LHCN-M2 (cell line): ENCODE results near the gene CCDC148. TPM values are rescaled to one million over a fixed set of nuclear protein-coding genes. Genes with fewer than 3 reads are reported as not detected.
"Not testable (repeated sequence)": the region's sequence is repeated elsewhere in the genome, so short reads cannot be mapped to it uniquely, and the experiment has no call there.

Experiments
- DNase-seq: peaks from one replicate; pipeline ENCODE4 v3.0.0-alpha.2; 2012; ENCODE audit warnings: low read depth
- total RNA-seq: library from RNA; depleted of rRNA; stranded (reverse); fragments of >200 nt; gene quantifications from 2 replicates; pipeline ENCODE4 v1.2.3, GENCODE V29; 2014

The CCDC148 gene
- total RNA-seq, 1 experiment from 2014 or later, result 0.29 TPM

DNA sequence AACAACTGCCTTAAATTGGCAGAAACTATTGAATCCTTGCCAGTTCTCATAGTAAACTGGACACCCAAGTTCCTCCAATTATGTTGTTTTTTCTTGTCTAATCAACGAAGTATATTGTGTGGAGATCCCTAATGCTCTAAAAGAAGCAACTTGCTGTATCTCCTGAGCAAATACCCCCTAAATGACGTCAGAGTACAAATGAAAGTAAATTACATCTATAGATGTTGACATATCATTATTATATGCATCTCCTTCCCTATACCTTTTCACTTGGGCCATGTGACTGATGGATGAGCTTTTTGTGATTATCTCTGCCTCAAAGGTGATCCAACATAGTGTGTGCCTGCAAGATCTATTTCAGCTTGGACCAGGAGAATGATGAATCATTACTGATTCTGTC, 159.4 kb downstream of the CCDC148 start:
- DNase-seq, result no peak

DNA sequence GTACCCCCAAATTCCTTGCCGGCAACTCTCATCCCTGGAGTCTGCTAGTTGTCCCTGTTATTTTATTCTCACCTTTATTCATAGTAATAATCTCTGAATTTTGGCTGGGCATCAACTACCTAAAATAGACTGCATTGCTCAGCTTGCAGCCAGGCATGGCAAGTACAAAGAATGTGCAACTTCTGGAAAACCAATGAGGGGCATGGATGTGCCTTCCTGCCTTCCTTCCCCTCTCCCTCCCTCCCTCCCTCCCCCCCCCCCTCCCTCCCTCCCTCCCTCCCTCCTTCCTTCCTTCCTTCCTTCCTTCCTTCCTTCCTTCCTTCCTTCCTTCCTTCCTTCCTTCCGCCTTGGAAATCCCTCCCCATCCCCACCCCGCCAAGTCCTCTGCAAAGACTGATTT, 162.8 kb downstream of the CCDC148 start:
- no peak for DNase-seq

DNA sequence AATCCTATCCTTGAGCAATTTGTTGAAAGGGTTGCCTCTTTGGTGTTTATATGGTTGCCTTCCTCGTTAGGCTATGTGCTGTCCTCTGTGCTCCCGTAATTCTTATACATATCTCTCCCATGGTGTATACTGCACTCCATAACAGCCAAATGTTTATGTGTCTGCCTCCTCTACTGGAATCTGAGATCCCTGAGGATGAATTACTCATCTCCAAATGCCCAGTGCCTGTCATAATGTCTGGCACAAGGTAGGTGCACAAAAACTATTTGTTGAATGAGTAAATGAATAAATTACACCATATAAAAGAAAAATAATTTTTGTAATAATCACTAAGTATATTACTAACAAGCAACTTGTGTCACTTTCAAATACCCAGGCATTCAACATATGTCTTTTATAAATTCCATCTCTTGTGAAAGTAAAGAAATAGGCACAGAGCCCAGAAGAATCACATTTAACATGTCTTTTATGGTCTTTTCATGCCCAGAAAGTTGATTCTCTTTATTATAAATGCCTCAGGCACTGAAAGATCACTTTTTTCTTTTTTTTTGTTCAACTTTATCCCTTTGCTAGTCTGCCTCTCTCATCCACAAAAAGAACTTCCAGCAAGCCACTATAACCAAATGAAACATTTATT, 164.9 kb downstream of the CCDC148 start:
- peak; percentile 4 for DNase-seq

DNA sequence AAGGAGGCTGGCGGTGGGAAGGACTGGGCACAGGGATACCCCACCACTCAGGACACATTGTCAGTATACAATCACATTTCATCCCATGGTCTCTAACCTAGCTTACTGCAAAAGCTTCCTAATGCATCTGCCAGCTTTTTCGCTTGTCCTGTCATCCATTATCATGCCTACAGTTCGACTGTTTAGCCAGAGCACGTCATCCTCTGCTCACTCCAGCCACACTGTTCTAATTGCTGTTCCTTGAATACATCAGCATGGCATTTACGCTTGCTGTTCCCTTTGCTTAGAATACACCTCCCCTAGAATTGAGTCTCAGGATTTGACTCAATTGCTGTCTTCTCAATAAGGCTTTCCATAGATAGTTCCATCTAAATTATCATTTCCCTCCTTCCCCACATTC, 166.3 kb downstream of the CCDC148 start:
- DNase-seq, result no peak

DNA sequence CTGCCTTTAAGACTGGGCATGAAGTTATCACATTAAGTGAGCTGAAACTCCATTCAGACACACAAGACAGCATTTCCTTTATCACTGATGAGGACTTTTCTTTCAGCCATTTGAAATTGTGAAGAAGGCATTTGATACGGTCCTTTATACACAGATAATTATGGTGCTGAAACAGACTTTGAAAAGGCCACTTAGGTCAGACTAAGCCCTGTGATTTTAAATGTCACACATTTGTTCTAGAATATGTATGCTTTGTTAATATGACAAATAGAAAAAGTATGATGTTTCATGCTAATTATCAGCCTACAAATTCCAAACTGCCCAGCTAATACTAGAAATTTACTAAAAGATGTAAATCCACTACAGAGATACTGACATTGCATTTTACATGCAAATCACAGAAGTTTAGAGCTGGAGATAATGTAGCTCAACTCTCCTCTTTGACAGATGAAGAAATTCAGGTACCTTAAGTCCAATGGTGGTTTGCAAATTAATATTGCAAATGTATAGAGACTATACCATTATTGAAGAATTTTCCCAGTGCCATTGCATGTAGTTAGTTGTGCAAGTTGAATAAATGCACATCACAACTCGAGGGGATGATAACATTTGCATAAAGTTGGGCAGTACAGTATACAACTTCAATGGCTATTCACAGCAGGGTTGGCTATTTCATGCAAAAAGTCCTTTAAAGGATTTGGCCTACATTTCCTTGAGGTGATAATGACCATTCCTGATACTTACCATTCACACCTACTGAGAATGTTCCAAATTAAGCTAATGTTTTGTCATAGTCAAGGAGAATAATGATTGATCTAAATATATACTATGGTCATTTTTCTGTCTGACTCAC, 179.7 kb downstream of the CCDC148 start:
- DNase-seq, result no peak

DNA sequence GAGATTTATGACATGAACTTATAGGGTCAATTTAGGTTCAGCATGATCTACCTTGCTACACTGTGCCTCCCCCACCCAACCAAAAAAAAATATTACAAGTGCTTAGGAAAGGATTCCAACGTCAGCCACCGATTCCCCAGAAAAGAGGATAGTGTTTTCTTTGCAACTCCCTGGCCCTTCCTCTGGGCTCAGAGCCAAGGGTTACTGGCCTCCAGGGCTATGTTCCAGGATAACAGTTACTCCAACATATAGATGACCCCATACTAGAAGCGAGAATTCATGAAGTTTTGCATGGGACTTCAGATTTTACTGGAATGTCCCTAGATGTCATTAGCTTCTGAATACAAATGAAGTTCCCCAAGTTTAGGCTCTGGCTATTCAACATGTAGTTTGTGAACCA, 182.8 kb downstream of the CCDC148 start:
- no peak for DNase-seq

DNA sequence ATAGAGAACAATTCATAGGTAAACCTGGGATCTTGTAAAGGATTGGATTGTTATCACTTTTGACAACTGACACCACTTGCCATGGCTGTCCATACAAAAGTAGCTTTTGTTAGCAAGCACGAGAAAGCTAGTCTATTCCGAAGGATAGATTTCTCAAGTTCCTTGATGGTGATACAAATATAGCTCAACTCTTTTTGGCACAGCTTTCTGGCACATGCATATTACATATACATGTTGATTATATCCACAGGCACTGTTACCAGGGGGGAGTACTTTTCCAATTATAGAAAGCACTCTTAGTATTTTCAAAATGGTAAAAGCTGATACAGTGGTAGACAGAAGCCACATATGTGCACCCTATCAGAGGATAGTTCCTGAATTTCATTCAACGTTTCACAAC, 186.0 kb downstream of the CCDC148 start:
- no peak for DNase-seq

DNA sequence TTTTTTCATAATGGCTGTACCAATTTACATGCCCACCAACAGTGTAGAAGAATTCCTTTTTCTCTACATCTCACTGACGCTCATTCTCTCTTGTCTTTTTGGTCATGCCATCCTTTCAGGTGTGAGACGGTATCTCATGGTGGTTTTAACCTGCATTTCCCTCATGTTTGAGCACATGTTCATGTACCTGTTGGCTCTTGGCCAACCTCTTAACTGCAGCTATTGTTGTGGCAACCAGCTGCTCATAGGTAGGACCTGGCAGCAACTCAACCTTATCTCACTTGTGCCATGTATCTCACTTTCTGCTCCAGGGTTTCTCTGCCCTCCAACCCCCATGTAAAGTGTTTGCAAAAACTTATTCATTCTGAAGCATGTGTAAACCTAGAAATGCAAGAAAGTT, 187.4 kb downstream of the CCDC148 start:
- DNase-seq, result no peak

DNA sequence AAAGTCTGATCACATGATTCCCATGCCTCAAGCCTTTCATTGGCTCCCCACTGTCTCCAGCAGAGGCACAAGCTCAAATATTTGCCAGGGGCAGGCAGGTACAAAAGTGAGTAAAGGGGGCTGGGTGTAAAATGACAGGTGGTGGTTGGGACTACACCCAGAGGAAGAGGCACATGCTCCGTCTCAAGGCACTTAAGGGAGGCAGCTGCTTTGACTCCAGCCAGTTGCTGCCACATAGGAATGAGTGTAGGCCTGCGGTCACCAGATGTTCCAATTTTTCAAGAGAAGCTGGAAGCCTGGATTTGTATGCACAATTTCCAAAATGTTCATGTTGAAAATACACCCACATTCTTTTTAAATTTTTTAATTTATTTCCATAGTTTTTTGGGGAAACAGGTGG, 190.4 kb downstream of the CCDC148 start:
- peak; percentile 36 for DNase-seq

DNA sequence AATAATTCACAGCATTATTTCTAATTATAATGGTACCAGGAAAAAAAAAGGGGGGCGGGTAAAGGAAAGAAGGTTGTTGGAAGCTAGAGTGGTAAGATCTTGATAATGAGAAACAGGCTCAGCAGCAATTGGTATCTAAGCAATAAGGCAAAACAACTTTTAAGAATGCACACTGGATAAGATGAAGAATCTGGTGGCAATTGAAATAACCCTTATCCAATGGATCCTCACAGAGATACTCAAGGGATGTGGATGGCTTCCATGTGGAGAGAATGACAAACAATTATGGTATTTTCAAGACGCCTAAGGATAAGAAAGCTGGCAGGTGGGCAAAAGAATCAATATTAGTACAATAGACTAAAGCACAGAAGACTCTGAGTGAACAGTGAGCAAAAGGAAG, 201.3 kb downstream of the CCDC148 start:
- no peak for DNase-seq

DNA sequence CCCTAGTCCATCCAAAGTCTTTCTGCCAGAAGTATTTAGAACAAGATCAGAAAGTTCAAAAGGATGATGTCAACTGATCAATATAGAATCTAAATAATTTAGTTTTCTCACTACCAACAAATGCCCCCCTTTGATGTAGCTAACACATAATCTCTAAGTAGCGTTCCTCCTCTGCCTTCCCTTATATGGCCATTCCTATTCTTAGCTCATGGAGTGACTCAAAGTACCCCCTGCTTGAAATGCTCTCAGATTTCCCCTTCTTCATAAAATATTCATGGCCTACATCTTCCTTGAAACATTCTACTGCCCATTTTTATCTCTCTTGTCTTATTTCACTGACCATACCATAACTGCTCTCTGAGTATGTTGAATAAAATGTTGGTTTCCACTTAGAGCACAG, 203.4 kb downstream of the CCDC148 start:
- no peak for DNase-seq

DNA sequence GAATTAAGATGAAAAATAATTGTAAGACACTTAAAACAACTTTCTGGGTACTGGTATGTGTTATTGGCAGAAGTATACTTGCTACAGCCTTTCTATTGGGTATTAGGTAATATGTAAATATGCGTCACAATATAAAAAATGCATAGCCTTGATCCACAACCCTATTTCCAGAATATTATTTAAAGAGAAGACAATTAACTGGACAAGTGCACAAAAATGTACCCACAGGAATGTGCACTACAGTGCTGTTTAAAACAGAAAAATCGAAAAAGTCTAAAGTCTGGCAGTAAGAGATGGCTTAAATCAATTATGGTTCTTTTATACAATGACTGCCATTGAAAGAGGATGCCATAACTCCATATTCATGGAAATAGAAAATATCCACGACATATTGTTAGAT, 205.2 kb downstream of the CCDC148 start:
- no peak for DNase-seq

DNA sequence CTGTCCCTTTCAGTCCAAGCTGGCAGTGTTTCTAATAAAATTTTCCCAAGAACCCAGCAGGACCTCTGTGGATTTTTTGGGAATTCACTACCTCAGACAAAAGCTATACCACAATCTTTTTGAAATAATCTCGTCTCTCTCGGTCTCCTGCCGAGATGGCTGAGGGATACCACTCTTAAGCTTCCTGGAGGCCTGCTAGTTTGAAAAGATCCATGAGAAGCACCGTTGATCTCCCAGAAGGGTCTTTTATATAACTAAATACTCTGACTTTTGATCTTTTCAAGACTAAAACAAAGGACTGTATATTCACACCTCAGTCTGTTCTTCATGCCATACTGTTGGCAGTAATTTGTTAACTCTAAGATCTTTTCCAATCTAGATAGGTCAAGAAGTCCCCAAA, 213.2 kb downstream of the CCDC148 start:
- DNase-seq, result no peak

DNA sequence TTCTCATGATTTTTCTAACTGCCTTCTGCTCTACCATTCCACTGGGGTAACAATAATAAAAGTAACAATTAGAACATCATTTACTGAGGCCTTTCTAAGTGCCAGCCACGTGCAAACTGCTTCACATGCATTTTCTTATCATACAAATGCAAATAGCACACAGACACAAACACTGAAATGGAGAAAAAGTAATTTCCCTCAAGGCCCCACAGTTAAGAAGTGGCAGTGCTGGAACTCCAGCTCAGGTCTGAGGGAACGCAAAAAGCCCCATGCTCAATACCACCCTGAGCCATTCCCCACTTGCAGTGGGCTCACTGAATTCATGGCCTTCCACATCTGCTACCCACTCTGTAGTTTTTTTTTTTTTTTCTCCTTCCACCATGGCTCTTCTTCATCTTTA, 214.3 kb downstream of the CCDC148 start:
- no peak for DNase-seq

DNA sequence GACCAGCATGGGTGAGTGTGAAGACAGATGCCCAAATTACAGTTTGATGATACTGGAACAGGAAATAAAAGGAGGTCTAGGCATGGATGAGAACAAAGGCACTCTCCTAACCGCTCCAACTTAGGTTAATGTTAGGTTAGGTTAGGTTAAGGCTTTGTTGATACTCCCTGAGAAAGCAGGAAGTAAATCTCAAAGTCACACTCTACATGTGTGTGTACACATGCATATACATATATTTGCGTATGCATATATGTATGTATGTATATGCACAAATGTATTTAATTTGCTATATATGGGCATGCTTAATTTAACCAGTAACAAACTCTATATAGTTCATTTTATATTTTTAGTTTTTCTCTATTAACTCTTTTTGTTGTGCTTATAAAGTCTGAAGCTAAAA, 215.6 kb downstream of the CCDC148 start:
- no peak for DNase-seq

DNA sequence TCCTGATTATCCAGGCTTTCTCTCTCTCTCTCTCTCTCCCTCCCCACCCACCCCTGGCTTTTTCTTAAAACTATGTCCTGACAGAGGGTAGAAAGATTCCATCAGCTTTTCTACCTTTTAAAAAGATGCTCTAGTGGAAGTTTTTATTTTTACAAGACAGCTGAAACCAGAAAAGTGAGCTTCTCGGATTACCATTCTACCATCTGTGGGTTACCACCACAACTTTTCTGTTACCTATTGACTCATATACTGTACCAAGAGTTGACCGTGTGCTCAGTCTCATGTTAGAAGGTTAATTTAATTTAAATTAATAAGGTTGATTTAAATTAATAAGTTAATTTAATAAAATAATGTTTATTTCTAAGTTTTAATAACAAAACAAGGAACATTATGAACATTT, 217.3 kb downstream of the CCDC148 start:
- peak; percentile 82 for DNase-seq

DNA sequence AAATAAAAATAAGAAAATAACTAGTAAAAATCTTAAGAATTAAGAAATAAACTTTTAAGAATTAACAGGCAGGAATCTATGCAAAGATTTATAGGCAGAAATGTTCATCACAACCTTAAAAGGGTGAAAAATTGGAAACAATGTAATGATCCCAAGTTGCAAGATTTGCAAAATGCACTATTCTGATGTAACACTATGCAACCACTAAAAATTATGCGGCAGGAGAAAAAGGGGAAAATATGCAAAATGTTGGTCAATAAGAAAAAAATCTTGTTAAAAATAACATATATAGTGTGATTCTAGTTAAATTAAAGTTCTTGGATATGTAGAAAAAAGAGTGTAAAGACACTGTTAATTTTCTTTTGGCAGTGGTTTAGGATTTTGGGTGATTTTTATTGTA, 222.1 kb downstream of the CCDC148 start:
- DNase-seq, result no peak

DNA sequence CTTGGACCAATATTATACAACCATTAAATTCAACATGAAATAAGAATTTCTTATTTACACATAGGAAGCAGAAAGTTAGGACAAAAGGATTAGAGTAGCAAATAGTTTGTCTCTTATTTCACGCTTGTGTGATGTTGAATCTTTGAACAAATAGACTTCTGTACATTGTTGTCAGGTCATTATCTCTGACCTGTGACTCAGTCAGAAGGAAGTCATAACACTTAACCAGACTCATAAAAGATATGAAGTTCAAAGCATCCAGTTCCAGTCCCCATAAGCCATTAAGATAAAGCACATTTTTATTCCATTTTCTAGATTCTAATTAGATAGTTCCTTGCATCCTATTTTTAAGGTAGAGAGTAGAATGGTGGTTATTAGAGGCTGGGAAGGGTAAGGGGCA, 224.1 kb downstream of the CCDC148 start:
- DNase-seq, result peak; percentile 81

DNA sequence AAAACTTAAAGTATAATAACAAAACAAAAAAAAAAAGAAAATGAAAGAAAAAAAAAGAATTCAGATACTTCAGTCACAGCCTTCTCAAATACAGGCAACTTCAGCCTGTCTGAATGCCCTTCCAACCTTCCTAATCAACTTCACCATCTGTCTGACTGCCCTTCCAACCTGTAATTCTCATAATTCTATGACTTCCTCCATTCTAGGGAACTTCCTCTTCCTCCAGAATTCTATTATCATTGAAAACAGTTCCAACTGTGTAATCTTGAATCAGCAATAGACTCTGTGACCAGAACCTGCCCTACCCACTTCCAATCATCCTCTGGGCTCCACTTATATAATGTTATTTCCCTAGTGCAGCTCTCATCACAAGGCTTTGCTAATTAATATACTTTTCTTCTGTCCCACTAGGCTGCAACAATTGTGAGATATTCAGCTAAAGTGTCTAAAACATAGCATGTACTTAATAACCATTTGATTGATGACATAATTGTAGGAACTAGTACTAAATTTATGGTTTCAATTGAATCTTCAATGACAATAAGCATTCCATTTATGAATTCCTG, 227.5 kb downstream of the CCDC148 start:
- no peak for DNase-seq

DNA sequence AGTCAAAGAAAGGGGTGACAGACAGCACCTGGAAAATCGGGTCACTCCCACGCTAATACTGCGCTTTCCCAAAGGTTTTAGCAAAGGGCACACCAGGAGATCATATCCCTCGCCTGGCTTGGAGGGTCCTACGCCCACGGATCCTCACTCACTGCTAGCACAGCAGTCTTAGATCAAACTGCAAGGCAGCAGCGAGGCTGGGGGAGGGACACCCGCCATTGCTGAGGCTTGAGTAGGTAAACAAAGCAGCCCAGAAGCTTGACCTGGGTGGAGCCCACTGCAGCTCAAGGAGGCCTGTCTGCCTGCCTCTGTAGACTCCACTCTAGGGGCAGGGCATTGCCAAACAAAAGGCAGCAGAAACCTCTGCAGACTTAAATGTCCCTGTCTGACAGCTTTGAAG, 233.5 kb downstream of the CCDC148 start:
- not testable (repeated sequence) for DNase-seq

DNA sequence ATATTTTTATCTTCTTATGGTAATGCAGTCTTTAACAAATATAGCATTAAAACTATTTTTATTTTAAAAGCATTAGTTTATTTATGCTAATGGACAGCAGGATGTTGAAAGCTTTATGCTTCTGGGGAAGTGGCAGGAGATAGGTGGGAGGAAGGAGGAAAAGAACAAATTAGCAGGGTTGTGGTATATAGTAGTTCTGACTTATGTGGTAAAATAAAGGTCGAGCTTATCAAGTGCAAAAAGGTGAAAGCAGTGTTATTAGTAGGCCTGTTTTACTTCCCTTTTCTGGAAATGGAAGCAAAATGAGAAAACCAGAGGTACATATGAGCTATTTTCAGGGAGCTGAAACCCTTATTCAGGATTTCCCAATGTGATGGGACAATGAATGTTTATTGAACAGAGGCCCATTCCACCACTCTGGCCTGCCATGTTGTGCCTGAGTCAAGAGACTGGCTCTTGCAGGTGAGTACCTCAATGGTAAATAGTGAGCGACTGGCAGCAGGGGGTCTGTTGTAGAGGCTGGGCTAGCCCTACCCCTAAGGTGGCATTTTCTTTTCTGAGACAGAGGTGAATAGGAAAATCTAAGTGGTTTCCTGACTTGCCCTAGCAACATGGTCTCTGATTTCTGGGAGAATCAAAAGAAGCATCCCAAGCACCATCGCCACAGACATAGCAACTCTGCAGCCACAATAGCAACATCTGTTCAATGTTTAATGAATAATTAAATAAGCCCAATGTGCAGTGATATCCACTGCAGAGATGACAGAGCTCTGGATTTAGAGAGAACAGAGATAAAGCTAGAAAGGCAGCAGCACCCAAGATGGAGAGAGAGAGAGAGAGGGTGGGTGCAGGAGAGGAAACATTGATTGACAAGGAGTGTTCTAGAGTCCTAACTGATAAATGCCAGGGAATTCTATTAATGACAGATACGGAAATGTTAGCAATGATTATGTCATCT, 235.2 kb downstream of the CCDC148 start:
- no peak for DNase-seq

DNA sequence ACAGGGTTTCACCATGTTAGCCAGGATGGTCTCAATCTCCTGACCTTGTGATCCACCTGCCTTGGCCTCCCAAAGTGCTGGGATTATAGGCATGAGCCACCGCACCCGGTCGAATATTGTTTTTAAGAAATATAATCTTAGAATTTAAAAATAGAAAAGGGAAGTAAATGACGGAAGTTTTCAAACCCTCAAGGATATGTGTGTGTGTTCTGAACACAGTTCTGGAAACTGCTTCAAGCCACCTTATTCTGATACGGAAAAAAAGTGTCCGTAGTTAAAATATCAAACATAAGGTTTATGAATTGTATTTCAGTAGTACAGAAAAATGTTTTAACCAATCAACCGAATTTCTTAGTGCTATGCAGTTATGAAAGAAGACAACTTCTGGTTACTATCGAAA, 239.0 kb downstream of the CCDC148 start:
- DNase-seq, result no peak
